HG03196 (cell line): ENCODE data around the gene PRIM1.
"Not testable (repeated sequence)": the region's sequence is repeated elsewhere in the genome, so short reads cannot be mapped to it uniquely, and the experiment has no call there.

ENCODE experiments used
- ATAC-seq: cut with Tn5 transposase; IDR thresholded peaks from one replicate; pipeline ENCODE4 v1.9.1; 2021; ENCODE audit not compliant: unreplicated experiment

PRIM1 gene

GRCh38 chr12:56761812-56762211, 9.7 kb upstream of the PRIM1 start:
- no peak for ATAC-seq

GRCh38 chr12:56760460-56760859, 8.3 kb upstream of the PRIM1 start:
- no peak for ATAC-seq

GRCh38 chr12:56759263-56759908, 7.3 kb upstream of the PRIM1 start:
- ATAC-seq, result no peak

GRCh38 chr12:56758728-56759262, 6.7 kb upstream of the PRIM1 start:
- no peak for ATAC-seq

- not testable (repeated sequence) for ATAC-seq
Observed at GRCh38 chr12:56757971-56758370, 5.8 kb upstream of the PRIM1 start.

GRCh38 chr12:56753566-56753965, 1.4 kb upstream of the PRIM1 start:
- ATAC-seq, result no peak

- ATAC-seq, result not testable (repeated sequence)
Observed at GRCh38 chr12:56750596-56750995, 1.5 kb downstream of the PRIM1 start.

GRCh38 chr12:56749853-56750252, 2.3 kb downstream of the PRIM1 start:
- ATAC-seq, result no peak

GRCh38 chr12:56749359-56749758, 2.8 kb downstream of the PRIM1 start:
- no peak for ATAC-seq

- no peak for ATAC-seq
Observed at GRCh38 chr12:56728139-56728861, 23.8 kb downstream of the PRIM1 start.

- ATAC-seq, result not testable (repeated sequence)
Observed at GRCh38 chr12:56726196-56726675, 25.9 kb downstream of the PRIM1 start.

GRCh38 chr12:56725723-56726102, 26.4 kb downstream of the PRIM1 start:
- no peak for ATAC-seq

- peak; percentile 94 for ATAC-seq
Observed at GRCh38 chr12:56724972-56725722, 27.0 kb downstream of the PRIM1 start, which contains the start of gene NACA. Gene NACA (minus strand): TSS chr12:56725299. CDS start chr12:56724521, 778 bp downstream.

- ATAC-seq, result no peak
Observed at GRCh38 chr12:56724701-56724971, 27.5 kb downstream of the PRIM1 start.

- no peak for ATAC-seq
Observed at GRCh38 chr12:56723889-56724700, 28.0 kb downstream of the PRIM1 start.

- no peak for ATAC-seq
Observed at GRCh38 chr12:56723352-56723751, 28.8 kb downstream of the PRIM1 start.

- no peak for ATAC-seq
Observed at GRCh38 chr12:56722832-56723231, 29.3 kb downstream of the PRIM1 start.

GRCh38 chr12:56721721-56722120, 30.4 kb downstream of the PRIM1 start:
- no peak for ATAC-seq

- no peak for ATAC-seq
Observed at GRCh38 chr12:56721216-56721615, 30.9 kb downstream of the PRIM1 start.

- ATAC-seq, result no peak
Observed at GRCh38 chr12:56720731-56721151, 31.4 kb downstream of the PRIM1 start.

- ATAC-seq, result no peak
Observed at GRCh38 chr12:56719056-56719455, 33.1 kb downstream of the PRIM1 start.
